HG03108 (cell line): ENCODE measurements around the gene ALDH8A1.

Experiments used
- ATAC-seq: cut with Tn5 transposase; IDR thresholded peaks from one replicate; pipeline ENCODE4 v1.9.1; 2021; ENCODE audit warnings: moderate library complexity; ENCODE audit not compliant: unreplicated experiment

The ALDH8A1 gene

DNA sequence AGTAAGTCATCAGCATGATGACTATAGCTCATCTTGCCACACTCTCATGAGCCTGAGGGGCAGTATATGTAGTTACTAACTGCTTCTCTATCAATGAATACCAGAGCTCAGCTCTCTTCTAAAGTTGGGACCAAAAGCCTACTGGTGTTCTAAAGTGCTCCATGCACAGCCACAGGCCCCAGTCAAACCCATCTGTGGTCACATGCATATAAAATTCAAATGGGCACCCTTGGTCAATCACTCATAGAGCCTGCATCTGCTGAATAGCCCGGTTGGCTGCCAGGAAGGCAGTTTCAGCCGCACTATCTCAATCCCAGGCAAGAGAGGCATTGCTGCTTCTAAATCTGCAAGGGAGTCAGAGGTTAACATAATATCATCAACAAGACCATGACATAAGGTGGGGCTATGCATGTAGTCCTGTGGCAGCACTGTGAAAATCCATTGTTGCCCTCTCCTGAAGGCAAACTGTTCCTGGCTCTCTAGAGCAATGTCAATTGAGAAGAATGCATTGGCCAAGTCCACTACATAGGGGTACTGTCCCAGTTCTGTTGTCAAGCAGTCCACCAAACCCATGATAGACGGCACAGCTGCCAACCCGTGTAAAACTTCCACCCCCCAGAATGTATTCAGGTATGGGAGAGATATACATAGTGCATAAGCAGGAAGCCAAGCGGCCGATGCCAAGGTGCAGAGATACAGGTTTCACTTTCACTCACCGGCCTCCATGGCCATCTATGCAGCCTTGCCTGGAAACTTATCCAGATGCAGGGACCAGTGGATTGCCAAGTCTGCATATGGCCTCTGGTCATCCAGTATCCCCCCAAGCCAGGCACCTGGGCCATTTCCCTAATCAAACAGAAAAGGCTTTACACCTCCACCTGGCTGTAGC, 76.2 kb downstream of the ALDH8A1 start:
- no peak for ATAC-seq

DNA sequence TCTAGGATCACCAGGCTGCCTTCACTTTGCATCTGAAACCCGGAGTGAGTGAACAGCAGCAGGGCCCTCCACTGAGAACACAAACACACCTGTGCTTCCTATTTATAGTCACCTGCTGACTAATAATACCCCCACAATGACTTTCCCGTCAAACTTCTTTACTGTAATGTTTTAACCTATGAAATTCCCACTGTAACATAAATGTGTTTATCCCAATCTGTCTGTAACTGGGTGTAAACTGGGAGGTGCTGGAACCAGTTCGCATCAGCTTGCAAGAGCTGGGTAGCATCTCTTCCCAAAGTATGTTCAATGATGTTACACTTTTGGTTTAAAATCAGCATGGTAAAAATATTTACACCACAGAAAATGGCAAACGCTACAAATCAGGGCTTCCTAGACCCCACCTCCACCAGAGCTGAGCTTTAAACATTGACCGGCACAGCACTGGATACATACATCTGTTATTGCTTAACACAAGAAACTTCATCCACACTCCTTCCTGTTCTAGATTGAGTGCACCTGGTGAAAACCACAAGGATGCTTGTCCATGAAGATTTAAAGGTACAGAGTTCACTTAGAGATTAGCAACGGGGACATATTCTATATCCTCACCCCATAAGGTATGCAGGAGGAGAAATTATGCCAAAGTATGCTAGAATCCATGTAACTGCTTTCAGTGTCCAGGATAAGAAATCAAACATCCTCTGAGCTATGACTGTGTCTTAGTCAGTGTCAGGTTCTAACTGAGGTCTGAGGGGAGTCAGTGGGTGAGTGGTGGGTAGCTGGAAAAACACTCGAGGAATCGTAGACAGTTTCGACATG, 79.0 kb downstream of the ALDH8A1 start:
- peak; percentile 87 for ATAC-seq

GRCh38 chr6:134868812-134869211, 81.1 kb downstream of the ALDH8A1 start:
- no peak for ATAC-seq
